GM18520 (cell line): ENCODE data around the gene MED17.

Experiments
- ATAC-seq: cut with Tn5 transposase; IDR thresholded peaks from one replicate; pipeline ENCODE4 v1.9.1; 2021; ENCODE audit not compliant: unreplicated experiment

MED17 gene

DNA sequence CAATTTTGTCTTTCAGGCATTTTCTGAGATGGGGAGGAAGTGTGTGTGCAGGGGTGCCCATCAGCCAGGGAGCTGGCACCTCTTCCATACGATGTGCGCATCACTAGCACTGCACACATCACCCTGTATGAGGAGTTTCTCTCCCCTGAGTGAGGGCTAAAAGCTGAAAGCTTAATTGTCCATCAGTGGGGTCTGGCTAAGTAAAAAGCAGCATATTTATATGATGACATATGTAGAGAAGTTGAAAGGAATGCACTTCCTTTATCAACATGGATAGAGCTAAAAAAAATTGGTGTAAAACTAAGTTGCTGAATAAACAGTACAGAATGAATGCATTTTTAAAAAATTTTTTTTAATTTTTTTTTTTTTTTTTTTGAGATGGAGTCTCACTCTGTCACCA lies 62.3 kb downstream of the MED17 start:
- no peak for ATAC-seq

DNA sequence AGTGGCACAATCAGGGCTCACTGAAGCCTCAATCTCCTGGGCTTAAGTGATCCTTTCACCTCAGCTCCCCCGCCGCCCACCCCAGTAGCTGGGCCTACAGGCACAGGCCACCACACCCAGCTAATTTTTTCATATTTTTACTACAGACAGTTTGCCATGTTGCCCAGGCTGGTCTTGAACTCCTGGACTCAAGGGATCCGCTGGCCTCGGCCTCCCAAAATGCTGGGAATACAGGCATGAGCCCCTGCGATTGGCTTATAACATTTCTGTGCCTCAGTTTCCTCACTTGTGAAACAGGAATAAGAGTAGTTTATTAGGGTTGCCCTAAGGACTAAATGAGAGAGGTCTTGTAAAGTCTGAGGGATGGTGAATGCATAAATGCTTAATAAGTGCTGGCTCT lies 65.1 kb downstream of the MED17 start:
- no peak for ATAC-seq

DNA sequence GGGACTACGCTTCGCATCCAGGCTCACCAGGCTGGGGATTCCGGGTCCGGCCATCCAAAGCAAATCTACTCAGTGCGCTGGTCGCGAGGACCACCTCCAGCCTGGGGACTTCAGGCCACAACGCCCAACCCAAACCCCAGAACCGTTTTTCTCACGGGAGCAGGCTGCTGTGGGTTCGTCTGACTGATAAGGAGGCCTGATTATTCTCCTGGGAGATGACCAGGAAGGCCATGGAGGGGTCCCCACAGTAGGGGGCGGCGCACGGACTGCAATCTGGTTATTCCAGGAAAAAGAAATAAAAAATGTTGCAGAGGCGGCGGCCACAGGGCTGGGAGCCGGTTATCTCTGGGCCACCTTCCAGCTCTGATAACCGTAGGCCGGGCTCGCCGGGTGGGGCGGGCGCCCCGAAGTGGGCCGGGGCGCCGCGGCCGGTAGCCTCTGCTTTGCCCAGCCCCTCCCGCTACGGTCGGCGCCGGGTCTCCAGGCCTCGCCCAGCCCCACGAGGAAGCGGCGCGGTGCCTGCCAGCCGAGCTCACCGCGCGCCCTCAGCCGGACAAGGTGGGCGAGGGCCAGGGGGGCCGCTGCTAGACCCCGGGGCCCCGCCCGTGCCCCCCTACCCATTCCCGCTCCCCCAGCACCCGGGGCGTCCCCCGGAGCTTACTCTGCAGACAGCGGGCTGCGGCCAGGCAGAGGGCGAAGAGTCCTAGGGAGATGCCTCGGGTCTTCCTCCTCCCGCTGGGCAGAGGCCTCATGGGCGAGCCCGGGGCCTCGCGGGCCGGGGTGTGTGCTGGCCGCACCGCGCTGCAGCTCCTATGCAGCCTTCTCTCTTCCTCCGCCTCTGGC lies 65.9 kb downstream of the MED17 start:
- ATAC-seq: no peak

DNA sequence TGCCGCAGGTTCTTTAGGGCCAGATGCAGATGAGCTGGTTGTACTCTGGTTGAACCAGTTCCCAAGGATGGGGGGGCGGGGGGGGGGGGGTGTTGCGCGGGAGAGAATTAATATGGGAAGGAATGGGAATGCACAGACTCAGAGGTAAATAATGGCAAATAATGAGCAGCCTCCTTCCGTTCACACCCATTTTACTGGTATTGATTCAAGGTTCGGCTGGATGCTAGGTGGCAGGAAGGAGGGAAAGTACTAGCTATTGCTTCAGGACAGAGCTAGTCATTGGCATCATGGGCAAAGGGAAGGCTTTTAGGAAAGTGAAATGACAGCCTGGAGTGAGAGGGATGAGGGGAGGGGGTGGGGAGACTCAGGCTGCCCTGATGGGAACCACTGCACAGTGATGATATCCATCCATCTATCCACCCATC lies 66.5 kb downstream of the MED17 start, which contains the start of gene VSTM5:
TSS of gene VSTM5 (minus strand) at position 25 of the 425 bp plus-strand sequence. CDS start 116 bp downstream, outside the sequence.
- no peak for ATAC-seq

DNA sequence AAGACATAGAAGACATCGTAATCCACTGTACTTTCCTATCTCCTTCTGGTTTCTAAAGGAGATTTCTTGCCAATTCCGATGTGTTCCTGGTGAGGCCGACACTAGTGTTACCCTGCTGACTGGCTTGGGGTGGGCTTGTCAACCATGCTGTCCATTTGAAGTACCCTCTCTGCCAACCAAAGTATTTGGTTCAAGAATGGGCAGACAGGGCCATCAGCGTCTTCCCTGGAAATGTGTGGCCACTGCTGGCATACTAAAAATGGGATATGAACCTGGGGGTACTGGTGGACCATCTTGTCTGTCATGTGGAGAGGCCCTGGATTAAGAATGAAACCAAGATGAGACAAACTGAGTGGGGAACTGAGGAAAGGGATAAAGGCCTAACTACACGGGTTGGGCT lies 68.2 kb downstream of the MED17 start:
- no peak for ATAC-seq

DNA sequence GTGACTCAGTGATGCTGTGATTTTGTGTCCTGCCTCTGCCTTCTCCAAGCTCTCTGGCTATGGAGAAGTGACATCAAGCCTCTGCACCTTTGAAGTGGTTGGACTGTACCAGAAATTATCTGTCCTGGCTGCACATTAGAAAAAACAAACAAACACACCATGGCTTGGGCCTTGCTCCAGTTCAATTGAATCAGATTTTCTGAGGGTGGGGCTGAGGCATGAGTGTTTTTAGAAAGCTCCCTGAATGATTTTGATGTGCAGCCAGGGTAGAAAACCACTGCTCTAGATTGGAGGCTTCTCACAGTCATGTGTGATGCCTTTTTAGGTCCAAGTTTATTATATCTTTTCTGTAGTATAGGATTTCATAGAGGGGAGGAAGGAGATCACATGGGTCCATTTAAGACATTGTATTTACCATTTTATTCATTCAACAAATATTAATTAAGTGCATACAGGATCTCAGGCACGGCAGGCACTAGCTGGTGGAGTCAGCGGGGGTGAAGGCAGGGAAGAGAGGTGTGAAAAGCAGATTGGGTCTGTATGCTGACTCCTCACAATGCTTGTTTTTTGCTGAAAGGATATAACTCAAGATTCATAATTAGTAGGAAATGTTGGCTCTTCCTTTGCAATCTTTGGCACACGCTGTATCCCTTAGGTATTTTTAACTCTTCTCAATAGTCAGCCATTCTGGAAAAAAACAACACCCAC lies 73.5 kb downstream of the MED17 start:
- no peak for ATAC-seq

DNA sequence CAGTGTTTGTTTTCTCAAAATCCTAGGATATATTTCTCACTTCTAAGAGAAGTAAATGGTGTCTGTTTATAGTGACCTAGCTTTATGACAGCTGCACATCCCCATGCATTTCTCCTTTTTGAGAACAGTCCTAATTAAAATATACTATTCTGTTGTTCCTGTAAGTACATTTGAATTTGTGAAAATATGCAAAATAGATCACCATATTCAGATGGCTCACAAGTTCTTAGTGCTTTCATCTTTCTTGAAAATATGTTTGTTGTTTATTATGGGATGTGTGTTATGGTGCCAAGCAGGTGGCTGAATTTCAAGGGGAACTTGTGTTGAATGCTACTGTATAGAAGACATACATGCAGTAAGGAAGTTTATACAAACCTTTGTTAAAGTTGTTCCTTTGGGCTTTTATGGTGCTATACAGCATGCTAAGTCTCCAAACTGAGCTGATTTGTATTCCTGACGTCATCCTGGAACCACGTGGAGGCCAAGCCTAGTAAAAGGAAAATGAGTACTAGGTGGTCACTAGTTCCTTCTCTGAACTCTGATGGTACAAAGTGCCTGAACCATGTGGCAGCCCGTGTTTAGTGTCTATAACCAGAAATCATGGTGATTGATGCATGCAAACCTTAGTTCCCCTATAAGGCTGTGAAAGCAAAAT lies 74.2 kb downstream of the MED17 start:
- no peak for ATAC-seq

DNA sequence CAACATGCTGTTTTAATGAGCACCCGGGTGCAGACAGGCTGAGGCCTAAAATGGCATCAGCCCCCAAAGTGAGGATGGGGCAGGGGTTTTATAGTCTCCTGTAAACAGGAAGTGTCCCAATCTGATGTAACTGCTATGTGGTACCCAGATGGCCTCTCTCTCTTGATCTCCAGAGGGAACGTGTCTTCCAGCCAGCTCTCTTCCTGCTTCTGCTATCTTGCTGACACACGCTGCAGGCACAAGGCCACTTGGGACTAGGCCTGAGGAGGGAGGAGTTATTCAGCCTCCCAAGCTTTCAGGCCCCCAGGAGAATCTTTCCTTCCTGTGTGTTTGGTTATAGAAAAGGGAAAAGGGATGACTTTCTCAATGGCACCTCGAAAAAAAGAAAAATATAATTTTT lies 77.7 kb downstream of the MED17 start:
- no peak for ATAC-seq
